ENCODE measurements around the gene ZNF497.

- TF ChIP-seq YY1 (IDR thresholded peaks at IDR 0.05; ENCODE audit: low read depth) = no peak
- no peak for TF ChIP-seq EP300 (IDR thresholded peaks at IDR 0.05; ENCODE audit: borderline replicate concordance)
- no peak for TF ChIP-seq CREB1 (IDR thresholded peaks at IDR 0.05; ENCODE audit: low read depth)
- no peak for TF ChIP-seq REST (IDR thresholded peaks at IDR 0.05; ENCODE audit: low read depth)
- no peak for TF ChIP-seq TAF1 (IDR thresholded peaks at IDR 0.05; ENCODE audit: low read depth)
- TF ChIP-seq FOXM1 (IDR thresholded peaks at IDR 0.05; ENCODE audit: borderline replicate concordance, low read depth) = no peak
- no peak for TF ChIP-seq NFIC (IDR thresholded peaks at IDR 0.05)
- no peak for TF ChIP-seq CEBPB (IDR thresholded peaks at IDR 0.05)
- TF ChIP-seq USF1 (IDR thresholded peaks at IDR 0.05) = no peak
- TF ChIP-seq MAX (IDR thresholded peaks at IDR 0.05) = no peak
- TF ChIP-seq TEAD4 (IDR thresholded peaks at IDR 0.05) = no peak
Observed at GRCh38 chr19:58345558-58345957, 17.0 kb downstream of the ZNF497 start.

All from Ishikawa (cell line).